ENCODE data around the gene KLHL29.

DNA sequence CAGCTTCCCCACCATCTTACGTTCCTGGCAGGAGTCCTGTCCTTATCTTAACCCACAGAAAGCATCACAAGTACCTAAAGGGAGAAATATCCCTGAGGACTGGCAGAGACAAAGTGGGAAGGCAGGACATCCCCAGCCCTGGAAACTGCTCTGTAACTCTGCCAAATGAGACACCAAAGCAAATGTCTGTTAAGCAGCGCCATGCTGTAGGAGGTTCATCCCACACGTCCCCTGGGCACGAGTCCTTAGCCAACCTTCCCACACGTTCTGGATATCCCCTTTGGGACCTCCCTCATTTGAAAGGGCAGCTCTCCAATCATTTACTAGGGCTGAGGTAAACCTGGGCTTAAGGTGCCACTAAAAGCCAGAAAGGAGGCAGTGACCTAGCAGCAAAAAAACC is 334.7 kb downstream of the KLHL29 start:
- TF ChIP-seq, protein P1, sequence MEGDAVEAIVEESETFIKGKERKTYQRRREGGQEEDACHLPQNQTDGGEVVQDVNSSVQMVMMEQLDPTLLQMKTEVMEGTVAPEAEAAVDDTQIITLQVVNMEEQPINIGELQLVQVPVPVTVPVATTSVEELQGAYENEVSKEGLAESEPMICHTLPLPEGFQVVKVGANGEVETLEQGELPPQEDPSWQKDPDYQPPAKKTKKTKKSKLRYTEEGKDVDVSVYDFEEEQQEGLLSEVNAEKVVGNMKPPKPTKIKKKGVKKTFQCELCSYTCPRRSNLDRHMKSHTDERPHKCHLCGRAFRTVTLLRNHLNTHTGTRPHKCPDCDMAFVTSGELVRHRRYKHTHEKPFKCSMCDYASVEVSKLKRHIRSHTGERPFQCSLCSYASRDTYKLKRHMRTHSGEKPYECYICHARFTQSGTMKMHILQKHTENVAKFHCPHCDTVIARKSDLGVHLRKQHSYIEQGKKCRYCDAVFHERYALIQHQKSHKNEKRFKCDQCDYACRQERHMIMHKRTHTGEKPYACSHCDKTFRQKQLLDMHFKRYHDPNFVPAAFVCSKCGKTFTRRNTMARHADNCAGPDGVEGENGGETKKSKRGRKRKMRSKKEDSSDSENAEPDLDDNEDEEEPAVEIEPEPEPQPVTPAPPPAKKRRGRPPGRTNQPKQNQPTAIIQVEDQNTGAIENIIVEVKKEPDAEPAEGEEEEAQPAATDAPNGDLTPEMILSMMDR (IDR thresholded peaks at IDR 0.05; ENCODE audit: low read length): no peak
- TF ChIP-seq EZH2phosphoT487 (IDR thresholded peaks at IDR 0.05; ENCODE audit: low read length): no peak
